GM12878 (cell line): ENCODE data around the gene AHCYL2.
"Not testable (repeated sequence)": the region's sequence is repeated elsewhere in the genome, so short reads cannot be mapped to it uniquely, and the experiment has no call there.

Experiments
- BHLHE40 ChIP-seq, 2 experiments: fragments of 450-650 bp in 1 of 2; IDR thresholded peaks; 2 replicates each; pipeline ENCODE4 v1.6.1; 2011 to 2017; ENCODE audit warnings: low read depth in 2 of 2, borderline replicate concordance in 1 of 2, improper control_type of control experiment in 1 of 2, low read length in 1 of 2, mild to moderate bottlenecking in 1 of 2
- CREB1 ChIP-seq: IDR thresholded peaks from 2 replicates; pipeline ENCODE4 v1.6.1; 2012; ENCODE audit warnings: low read depth, mild to moderate bottlenecking, inconsistent platforms
- CTCF ChIP-seq, 3 experiments: IDR thresholded peaks in 2 of 3; conservative IDR thresholded peaks in 1 of 3; 2 replicates each; pipeline ENCODE4 v1.5.1; 2011; ENCODE audit warnings: low read depth in 3 of 3, low read length in 3 of 3, mild to moderate bottlenecking in 3 of 3, control low read depth in 2 of 3, moderate library complexity in 2 of 3, inconsistent platforms in 1 of 3, mixed read lengths in 1 of 3; ENCODE audit not compliant: control insufficient read depth in 2 of 3, insufficient read depth in 1 of 3; ENCODE audit errors: extremely low read depth in 1 of 3
- EZH2 ChIP-seq: IDR thresholded peaks from 2 replicates; pipeline ENCODE4 v1.6.1; 2012; ENCODE audit warnings: low read depth, mild to moderate bottlenecking, control low read depth, inconsistent platforms, low read length, borderline replicate concordance; ENCODE audit not compliant: control insufficient read depth
- FOXM1 ChIP-seq: IDR thresholded peaks from 2 replicates; pipeline ENCODE4 v1.6.1; 2012; ENCODE audit warnings: low read depth, mild to moderate bottlenecking, inconsistent platforms, low read length, moderate library complexity
- JUNB ChIP-seq: IDR thresholded peaks from 2 replicates; pipeline ENCODE4 v1.6.1; 2016; ENCODE audit warnings: antibody characterized with exemption, mild to moderate bottlenecking
- POLR2A ChIP-seq: IDR thresholded peaks from 2 replicates; pipeline ENCODE4 v1.6.1; 2011; ENCODE audit warnings: low read depth, mild to moderate bottlenecking, low read length
- ZBTB33 ChIP-seq: fragments of 450-650 bp; IDR thresholded peaks from 2 replicates; pipeline ENCODE4 v1.6.1; 2017; ENCODE audit warnings: mild to moderate bottlenecking

DNA sequence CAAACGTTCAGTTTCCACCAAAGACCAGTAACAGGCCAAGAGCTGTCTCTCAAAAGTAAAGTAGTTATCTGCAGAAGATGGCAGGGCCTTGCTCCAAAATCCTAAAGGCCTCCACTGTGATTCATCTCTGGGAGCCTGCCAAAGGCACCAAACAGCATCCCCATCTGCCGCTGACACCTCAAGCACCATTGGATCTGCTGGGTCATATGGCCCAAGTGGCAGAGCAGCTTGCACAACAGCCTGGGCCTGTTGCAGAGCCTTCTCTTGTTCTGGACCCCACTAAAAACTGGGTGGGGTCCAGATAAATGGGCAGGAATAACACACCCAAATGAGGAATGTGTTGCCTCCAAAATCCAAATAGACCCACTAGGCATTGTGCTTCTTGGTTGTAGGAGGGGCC lies 222.1 kb downstream of the AHCYL2 start:
- TF ChIP-seq ZBTB33; CTCF (IDR thresholded peaks at IDR 0.05 in 2 of 3, conservative IDR thresholded peaks at IDR 0.05 in 1 of 3; ENCODE audit: control insufficient read depth in 2 of 3, extremely low read depth in 1 of 3, insufficient read depth in 1 of 3, low read depth in 3 of 3, low read length in 3 of 3); POLR2A; JUNB; BHLHE40 (IDR thresholded peaks at IDR 0.05; ENCODE audit: borderline replicate concordance in 1 of 2, low read depth in 2 of 2, low read length in 1 of 2); FOXM1; EZH2; CREB1: not testable (repeated sequence)
